Umbilical cord (tissue), 2 donors: Measurements from ENCODE around the gene CTRB1. TPM values are rescaled to one million over a fixed set of nuclear protein-coding genes. Genes with fewer than 3 reads are reported as not detected.
"Not testable (repeated sequence)": the region's sequence is repeated elsewhere in the genome, so short reads cannot be mapped to it uniquely, and the experiment has no call there.

Experiments
- DNase-seq: peaks from one replicate; pipeline ENCODE4 v3.0.0-alpha.2; 2015; ENCODE audit warnings: low spot score
- total RNA-seq: library from RNA; depleted of rRNA; stranded (reverse); fragments of >200 nt; gene quantifications from one replicate; pipeline ENCODE4 v1.2.3, GENCODE V29; 2014; ENCODE audit warnings: low replicate concordance; ENCODE audit not compliant: insufficient read depth

Gene CTRB1
- total RNA-seq, 1 donor from 2014 or later: not detected

DNA sequence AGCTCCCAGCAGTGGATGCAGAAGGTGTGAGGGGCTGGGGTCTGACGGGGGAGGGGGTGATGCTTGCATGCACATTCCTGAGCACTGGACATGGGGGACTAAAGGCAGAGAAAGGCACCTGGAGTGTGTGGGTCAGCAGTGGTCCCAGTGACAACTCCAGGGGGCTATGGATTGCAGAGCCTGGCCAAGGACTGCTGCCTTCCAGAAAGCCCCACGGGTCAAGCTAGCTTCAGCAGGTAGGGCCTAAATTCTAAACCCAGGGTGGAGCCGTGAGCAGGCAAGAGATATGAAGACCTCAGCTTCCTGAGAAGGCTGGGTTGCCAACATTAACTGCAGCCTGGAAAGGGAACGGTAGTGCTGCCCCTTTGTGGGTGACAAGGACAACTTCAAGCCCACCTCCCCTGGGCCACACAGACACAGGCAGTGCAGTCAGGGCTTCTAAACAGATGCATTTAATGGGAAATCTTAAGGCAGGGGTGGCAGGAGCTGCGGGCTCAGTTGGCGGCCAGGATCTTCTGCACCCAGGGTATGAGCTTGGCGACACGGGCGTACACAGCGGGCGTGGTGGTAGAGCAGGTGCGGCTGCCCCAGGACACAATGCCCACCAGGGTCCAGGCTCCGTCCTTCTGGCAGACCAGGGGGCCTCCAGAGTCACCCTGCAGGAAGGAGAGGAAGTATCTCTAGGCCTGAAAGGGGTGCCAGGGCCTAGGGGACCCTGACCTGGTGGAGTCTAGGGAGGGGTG is 14.9 kb upstream of the CTRB1 start:
- no peak for DNase-seq

DNA sequence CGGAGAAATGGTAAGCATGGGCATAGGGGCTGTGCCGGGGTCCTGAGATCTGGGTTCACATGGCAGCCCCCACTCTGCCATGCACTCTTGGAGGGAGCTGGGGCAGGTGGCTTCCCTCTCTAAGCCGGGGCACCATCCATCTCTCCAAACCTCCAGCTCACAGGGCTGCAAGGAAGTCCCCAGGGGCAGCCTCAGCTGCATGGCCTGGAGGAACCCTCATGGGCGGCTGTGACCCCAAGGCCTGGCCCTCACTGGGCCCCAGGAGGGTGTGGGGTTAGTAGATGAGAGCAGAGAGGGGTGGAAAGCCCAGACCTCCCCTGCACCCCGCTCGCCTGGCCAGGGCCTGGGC is 14.4 kb upstream of the CTRB1 start:
- DNase-seq: no peak

GRCh38 chr16:75204905-75205304 is 13.9 kb upstream of the CTRB1 start:
- DNase-seq: not testable (repeated sequence)

DNA sequence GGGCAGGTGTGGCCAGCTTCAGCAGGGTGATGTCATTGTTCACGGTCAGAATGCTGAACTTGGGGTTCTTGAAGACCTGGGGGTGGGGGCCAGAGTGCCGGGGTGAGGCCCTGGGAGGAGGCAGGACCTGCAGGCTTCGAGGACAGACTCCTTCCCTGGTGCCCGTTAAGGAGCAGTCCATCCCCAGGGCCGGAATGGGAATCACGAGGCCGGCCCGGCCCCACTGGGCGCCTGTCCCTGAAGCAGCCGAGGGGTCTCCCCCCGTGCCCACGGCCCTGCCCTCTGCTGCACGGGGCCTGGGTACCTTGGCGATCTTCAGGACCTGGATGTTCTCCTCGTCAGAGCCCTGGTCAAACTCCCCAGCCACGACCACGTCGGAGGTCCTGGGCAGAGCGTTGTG is 13.3 kb upstream of the CTRB1 start:
- not testable (repeated sequence) for DNase-seq

DNA sequence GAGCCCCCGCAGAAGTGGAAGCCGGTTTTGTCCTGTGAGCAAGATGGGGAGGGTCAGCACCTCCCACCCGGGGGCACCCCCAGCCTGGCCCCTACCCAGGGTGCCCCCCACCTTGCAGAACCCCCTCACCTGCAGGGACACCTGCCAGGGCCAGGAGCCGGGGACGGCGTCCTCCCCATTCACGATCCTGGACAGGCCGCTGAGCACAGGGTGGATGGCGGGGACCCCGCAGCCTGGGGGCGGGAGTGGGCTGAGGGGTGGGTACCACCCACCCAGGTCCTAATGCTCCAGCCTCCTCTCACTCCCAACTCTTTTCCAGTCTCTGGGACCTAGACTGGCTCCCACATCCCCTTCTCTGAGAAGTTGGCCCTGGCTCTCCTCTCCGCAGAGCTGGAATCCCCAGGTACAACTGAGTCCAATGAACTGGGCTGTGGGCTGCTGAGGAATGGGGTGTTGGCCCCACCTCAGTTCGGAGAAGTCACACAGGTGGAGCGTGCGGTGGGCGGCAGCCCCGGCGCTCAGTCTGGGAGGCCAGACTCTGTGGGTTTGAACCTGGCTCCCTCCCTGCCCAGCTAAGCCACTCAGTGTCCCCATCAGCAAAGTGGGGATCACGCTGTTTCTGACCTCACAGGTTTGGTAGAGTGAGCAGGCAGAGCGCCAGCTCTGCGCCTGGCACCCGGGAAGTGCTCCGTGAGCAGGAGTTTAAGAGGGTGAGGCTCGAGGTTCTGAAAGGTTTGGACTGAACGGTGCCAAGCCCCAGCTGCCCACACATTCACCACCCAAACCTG is 12.6 kb upstream of the CTRB1 start:
- not testable (repeated sequence) for DNase-seq

GRCh38 chr16:75206749-75207451 is 11.9 kb upstream of the CTRB1 start, which contains the start of gene CTRB2:
Gene CTRB2 (minus strand): TSS chr16:75207161. CDS start chr16:75207141, 20 bp downstream.
- DNase-seq: no peak

DNA sequence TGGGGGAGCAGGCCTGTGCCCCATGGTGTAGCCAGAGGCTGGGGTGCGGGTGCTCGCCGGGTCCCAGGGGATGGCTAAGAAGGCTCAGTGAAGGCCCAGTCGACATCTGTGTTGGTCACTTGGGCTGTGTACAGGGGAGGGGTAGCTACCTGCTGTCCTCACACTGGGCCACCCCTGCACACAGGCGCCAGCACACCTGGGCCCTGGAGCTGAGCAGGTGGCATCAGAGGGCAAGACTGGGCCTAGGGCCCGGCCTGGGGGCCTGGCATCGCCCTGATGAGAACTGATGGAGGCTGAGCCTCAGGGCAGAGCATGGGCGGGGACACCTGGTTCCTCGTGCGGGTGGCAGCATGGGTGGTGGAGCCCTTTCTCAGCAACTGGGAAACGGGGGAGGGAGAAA is 11.0 kb upstream of the CTRB1 start:
- no peak for DNase-seq

DNA sequence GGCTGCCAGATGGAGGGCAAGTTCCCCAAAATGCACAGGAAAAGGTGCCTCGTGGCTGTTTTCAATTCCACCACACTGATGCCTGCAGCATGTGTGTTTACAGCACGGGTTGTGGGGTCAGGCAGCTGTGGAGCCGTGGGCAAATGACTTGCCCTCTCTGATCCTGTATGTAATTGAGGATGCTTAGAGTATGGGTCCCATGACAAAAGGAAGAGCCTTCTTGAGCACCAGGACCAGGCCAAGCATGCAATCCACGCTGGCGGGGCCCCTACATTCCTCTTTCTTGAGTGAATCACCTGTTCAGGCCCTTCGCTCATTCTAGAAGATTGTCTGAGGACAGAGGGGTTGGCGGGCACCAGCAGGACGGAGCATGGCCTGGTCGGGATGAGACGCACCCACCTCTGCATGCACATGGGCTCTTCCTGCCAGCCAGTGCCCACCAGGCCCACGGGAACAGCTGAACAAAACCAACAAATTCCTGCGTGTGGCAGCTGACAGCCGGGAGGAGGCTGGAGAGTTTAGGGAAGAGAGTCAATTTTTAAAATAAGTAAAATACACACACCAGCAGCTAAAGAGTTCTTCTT is 10.5 kb upstream of the CTRB1 start:
- no peak for DNase-seq

GRCh38 chr16:75208861-75209505 is 9.8 kb upstream of the CTRB1 start:
- DNase-seq: no peak

DNA sequence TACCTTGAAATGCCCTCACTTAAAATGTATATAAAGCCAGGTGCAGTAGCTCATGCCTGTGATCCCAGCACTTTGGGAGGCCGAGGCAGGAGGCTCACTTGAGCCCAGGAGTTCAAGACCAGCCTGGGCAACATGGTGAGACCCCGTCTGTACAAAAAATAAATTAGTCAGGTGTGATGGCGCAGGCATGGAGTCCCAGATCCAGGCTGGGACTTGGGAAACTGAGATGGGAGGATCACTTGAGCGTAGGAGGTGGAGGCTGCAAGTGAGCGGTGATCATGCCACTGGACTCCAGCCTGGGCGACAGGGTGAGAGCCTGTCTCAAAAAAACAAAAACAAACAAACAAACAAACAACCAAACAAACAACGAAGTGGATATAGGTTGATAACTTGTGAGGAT is 9.3 kb upstream of the CTRB1 start:
- DNase-seq: not testable (repeated sequence)

DNA sequence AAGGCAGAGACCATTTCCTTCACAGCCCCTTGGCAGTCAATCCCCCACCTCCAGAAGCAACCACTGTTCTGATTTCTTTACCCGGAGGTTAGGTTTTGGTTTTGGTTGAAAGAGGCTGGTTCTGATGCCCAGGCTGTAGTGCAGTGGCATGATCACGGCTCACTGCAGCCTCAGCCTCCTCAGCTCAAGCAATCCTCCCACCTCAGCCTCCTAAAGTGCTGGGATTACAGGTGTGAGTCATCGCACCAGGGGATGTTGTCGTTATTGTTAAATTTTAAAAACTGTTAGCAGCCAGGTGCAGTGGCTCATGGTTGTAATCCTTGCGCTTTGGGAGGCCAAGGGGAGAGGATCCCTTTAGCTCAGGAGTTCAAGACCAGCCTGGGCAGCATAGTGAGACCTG is 8.8 kb upstream of the CTRB1 start:
- DNase-seq: no peak

DNA sequence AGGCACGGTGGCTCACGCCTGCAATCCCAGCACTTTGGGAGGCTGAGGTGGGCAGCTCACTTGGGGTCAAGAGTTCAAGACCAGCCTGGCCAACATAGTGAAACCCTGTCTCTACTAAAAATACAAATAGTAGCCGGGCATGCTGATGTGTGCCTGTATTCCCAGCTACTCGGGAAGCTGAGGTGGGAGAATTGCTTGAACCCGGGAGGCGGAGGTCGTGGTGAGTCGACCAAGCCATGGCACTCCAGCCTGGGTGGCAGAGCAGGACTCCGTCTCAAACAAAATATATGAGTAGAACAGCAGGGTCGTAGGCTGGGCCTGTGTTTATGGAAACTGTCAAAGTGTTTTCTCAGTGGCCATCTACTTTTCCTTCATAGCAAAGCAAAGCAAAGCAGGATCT is 7.5 kb upstream of the CTRB1 start:
- not testable (repeated sequence) for DNase-seq

GRCh38 chr16:75216127-75216526 is 2.7 kb upstream of the CTRB1 start:
- no peak for DNase-seq

- DNase-seq: no peak
Observed at GRCh38 chr16:75216576-75216975, 2.2 kb upstream of the CTRB1 start.

- DNase-seq: no peak
Observed at GRCh38 chr16:75217389-75217851, 1.4 kb upstream of the CTRB1 start.

- DNase-seq: no peak
Observed at GRCh38 chr16:75219088-75219487, 300 bp downstream of the CTRB1 start.

DNA sequence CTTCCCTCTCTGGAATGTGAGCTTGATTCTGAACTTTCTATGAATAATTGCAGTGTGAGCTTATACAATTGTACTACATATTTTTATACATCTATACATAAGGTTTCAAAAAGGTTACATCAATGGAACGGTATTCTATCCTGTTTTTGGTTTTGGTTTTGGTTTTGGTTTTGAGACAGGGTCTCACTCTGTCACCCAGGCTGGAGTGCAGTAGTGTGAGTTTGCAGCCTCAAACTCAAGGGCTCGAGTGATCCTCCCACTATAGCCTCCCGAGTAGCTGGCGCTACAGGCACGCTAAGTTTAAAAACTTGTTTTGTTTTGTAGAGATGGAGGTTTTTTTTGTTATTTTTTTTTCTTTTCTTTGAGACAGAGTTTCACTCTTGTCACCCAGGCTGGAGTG is 1.1 kb downstream of the CTRB1 start:
- no peak for DNase-seq

DNA sequence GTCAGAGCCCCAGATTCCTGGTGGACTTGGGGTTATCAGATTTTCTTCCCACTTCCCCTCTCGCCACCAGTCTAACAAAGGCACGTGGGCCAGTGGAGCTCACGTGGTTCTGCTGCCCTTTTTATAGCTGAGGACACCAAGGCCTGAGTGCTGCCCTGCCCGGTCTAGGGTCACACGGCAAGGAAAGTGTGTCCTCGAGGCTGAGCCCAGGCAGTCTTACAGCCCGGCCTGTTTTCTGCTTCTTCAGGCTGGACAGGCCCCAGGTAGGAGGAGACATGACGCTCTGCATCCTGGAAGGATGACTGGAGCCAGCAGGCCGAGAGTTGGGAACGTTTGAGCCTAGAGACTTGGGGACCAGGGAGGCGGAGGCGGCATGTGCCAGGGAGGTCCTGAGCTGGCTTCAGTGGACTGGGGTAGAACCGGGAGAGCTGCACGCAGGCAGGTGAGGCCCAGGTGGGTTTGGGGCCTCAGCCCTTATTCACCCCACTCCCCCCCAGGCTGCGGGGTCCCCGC is 3.5 kb downstream of the CTRB1 start:
- DNase-seq: peak; percentile 50

DNA sequence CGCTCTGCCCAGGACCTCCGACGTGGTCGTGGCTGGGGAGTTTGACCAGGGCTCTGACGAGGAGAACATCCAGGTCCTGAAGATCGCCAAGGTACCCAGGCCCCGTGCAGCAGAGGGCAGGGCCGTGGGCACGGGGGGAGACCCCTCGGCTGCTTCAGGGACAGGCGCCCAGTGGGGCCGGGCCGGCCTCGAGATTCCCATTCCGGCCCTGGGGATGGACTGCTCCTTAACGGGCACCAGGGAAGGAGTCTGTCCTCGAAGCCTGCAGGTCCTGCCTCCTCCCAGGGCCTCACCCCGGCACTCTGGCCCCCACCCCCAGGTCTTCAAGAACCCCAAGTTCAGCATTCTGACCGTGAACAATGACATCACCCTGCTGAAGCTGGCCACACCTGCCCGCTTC is 4.3 kb downstream of the CTRB1 start:
- DNase-seq: not testable (repeated sequence)

DNA sequence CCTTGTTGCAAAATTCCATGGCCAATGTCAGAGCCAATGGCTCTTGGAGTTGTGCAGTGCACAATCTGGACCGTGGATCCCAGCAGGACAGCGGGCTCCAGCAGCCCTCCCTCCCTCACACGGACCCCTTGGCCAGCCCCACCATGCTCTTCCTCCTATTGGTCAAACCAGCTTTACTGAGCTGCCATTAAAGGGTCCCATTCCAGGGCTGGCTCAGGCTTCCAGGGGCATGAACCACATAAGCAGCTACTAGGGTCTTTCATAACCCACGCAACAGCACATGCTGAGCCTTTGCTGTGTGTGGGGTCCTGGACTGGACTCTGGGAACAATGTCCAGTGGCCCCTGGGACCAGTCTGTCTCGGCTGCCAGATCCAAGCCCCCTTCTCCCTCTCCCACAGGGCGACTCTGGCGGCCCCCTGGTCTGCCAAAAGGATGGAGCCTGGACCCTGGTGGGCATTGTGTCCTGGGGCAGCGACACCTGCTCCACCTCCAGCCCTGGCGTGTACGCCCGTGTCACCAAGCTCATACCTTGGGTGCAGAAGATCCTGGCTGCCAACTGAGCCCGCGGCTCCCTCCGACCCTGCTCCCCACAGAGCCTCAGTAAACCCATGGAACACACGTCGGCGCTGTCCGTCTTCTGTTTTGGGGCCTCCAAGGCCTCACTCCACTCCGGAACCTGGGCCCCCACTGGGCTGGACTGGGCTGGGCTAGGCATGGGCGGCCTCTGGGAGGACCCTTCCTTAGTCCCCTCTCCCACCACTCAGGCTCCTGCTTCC is 5.7 kb downstream of the CTRB1 start:
- DNase-seq: no peak
